ENCODE results near the gene GPR34. TPM values are rescaled to one million over a fixed set of nuclear protein-coding genes. Genes with fewer than 3 reads are reported as not detected.

Gene GPR34
- total and polyA plus RNA-seq, 2 donors (not counting 1 experiment from before 2014, with no cell fraction given), result 0.21 TPM; not detected in 1

DNA sequence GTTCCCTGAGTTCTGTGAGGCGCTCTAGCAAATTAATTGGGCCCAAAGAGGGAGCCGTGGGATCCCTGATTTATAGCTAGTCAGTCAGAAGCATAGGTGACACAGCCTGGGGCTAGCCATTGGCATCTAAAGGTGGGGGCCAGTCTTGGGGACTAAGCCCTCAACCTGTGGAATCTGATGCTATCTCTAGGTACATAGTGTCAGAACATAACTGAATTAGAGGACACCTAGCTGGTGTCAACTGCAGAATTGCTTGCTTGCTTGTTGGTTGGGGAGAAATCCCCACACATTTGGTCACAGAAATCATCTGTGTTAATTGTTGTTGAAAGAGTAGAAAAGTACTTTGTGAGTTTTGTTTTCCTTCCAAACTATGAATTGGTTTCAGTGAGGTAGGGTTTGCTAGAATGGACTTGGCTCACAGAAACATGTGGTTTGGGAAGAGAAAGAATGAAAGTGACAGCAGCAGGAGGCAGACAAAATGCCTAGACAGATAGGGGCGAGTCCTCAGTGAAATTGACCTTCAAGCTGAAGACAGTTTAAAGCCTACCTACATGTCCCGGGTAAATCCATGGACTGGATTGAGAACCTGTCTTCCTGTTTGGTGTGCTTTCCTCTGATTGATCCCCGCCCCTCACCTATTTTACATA, 22.4 kb downstream of the GPR34 start:
- ChIA-PET POLR2A (no interaction called here), CTCF (no interaction called here)
- H3K27ac ChIP-seq (ENCODE audit: low read length in 2 of 2), result no peak overlapping the region
- TF ChIP-seq, protein P1, sequence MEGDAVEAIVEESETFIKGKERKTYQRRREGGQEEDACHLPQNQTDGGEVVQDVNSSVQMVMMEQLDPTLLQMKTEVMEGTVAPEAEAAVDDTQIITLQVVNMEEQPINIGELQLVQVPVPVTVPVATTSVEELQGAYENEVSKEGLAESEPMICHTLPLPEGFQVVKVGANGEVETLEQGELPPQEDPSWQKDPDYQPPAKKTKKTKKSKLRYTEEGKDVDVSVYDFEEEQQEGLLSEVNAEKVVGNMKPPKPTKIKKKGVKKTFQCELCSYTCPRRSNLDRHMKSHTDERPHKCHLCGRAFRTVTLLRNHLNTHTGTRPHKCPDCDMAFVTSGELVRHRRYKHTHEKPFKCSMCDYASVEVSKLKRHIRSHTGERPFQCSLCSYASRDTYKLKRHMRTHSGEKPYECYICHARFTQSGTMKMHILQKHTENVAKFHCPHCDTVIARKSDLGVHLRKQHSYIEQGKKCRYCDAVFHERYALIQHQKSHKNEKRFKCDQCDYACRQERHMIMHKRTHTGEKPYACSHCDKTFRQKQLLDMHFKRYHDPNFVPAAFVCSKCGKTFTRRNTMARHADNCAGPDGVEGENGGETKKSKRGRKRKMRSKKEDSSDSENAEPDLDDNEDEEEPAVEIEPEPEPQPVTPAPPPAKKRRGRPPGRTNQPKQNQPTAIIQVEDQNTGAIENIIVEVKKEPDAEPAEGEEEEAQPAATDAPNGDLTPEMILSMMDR (IDR thresholded peaks at IDR 0.05), result no peak
- TF ChIP-seq EZH2 (IDR thresholded peaks at IDR 0.05; ENCODE audit: borderline replicate concordance, insufficient read depth, low read depth, low read length, poor library complexity, severe bottlenecking), result no peak
- H3K79me2 ChIP-seq (ENCODE audit: control insufficient read depth, insufficient read depth, low read length), result no peaks in the 10 kb centered on the region
- no peaks in the 10 kb centered on the region for H4K20me1 ChIP-seq (ENCODE audit: control insufficient read depth, insufficient read depth, low read length, poor library complexity, severe bottlenecking)
- H3K27me3 ChIP-seq (replicated peaks in 1 of 4; ENCODE audit: control extremely low read depth in 1 of 4, control insufficient read depth in 3 of 4, insufficient read depth in 4 of 4, low read length in 3 of 4), result no peaks in the 10 kb centered on the region
- H3K4me2 ChIP-seq (replicated peaks; ENCODE audit: low read depth, low read length, poor library complexity, severe bottlenecking), result no peak overlapping the region
- no peak overlapping the region for H3K4me3 Mint-ChIP-seq
- H3K9ac ChIP-seq (ENCODE audit: low read length), result no peak overlapping the region
- DNase-seq, result no peak
- no peak overlapping the region for H2AFZ ChIP-seq (ENCODE audit: insufficient read depth, low read depth, low read length, poor library complexity, severe bottlenecking)
- H3K4me1 ChIP-seq (ENCODE audit: control insufficient read depth in 2 of 2, insufficient read depth in 2 of 2, low read length in 2 of 2), result peaks cover 18 to 25% of the 10 kb centered on the region in 2 donors
- peaks cover 38% of the 10 kb centered on the region for H3K4me1 Mint-ChIP-seq
- no peak overlapping the region for H3K27ac Mint-ChIP-seq
- no peaks in the 10 kb centered on the region for H3K27me3 Mint-ChIP-seq
- H3K36me3 ChIP-seq (replicated peaks in 1 of 2; ENCODE audit: control extremely low read depth in 1 of 2, control insufficient read depth in 1 of 2, extremely low read depth in 1 of 2, insufficient read depth in 2 of 2, low read length in 1 of 2), result no peaks in the 10 kb centered on the region
- no peak overlapping the region for H3K4me3 ChIP-seq (ENCODE audit: control extremely low read depth in 1 of 5, extremely low read depth in 1 of 5, insufficient read depth in 1 of 5, low read depth in 2 of 5, low read length in 4 of 5)
- intact Hi-C loops (cut with micrococcal nuclease), result no loop called here
- ATAC-seq (ENCODE audit: low read depth), result no peak
- whole genome bisulfite sequencing (ENCODE audit: insufficient coverage), result 93% methylated on average over 3 of the region's 5 CpGs
- H3K9me3 ChIP-seq (ENCODE audit: control extremely low read depth in 1 of 3, control insufficient read depth in 2 of 3, insufficient read depth in 1 of 3, low read length in 2 of 3), result no peaks in the 10 kb centered on the region
- H3K9me3 Mint-ChIP-seq (ENCODE audit: insufficient read depth), result no peaks in the 10 kb centered on the region

DNA sequence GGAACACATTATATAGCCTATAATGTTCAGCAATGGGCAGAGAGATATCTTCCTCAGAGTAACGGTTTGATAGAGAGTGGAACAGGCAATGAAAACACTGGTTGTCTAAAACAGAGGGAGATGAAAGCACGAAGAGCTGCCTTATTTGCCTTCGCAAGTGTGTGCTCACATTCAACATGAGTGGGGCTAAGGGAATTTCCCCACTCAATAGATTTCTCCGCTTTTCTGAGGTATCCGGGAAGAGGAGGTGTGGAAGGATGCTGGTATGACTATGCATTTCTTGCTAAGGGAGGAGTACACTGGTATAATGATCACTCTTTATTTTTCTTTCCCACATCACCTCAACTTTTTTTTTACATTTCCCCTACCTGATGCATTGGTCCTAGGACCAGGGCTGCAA, 27.4 kb downstream of the GPR34 start:
- H3K4me2 ChIP-seq (replicated peaks; ENCODE audit: low read depth, low read length, poor library complexity, severe bottlenecking), result peak overlapping the region; percentile 36
- peaks cover 0 to 3% of the 10 kb centered on the region in 2 experiments for H3K36me3 ChIP-seq (replicated peaks in 1 of 2; ENCODE audit: control extremely low read depth in 1 of 2, control insufficient read depth in 1 of 2, extremely low read depth in 1 of 2, insufficient read depth in 2 of 2, low read length in 1 of 2)
- H3K4me3 ChIP-seq (ENCODE audit: control extremely low read depth in 1 of 5, extremely low read depth in 1 of 5, insufficient read depth in 1 of 5, low read depth in 2 of 5, low read length in 4 of 5), result no peak overlapping the region
- no CpG with 5 or more reads among the region's 5 CpGs for WGBS (ENCODE audit: insufficient coverage)
- H3K27me3 Mint-ChIP-seq, result no peaks in the 10 kb centered on the region
- CTCF ChIA-PET, result interaction anchor here (3.8 kb wide), 1 partner anchor 9 kb away, joined by 20 read pairs; no protein-coding TSS in a partner anchor
- DNase-seq (no peak), ATAC-seq (ENCODE audit: low read depth) (no peak)
- no peak overlapping the region for H3K27ac Mint-ChIP-seq
- H3K27ac ChIP-seq (ENCODE audit: low read length in 2 of 2), result no peak overlapping the region
- POLR2A ChIA-PET, result interaction anchor here (1.0 kb wide), 1 partner anchor 10 kb away, joined by 3 read pairs; no protein-coding TSS in a partner anchor
- no peak overlapping the region for H3K9ac ChIP-seq (ENCODE audit: low read length)
- no peaks in the 10 kb centered on the region for H4K20me1 ChIP-seq (ENCODE audit: control insufficient read depth, insufficient read depth, low read length, poor library complexity, severe bottlenecking)
- H3K9me3 Mint-ChIP-seq (ENCODE audit: insufficient read depth), result no peaks in the 10 kb centered on the region
- H3K4me1 Mint-ChIP-seq, result peaks cover 45% of the 10 kb centered on the region
- H3K79me2 ChIP-seq (ENCODE audit: control insufficient read depth, insufficient read depth, low read length), result no peaks in the 10 kb centered on the region
- peaks cover 0 to 22% (median 17%) of the 10 kb centered on the region in 3 donors for H3K9me3 ChIP-seq (ENCODE audit: control extremely low read depth in 1 of 3, control insufficient read depth in 2 of 3, insufficient read depth in 1 of 3, low read length in 2 of 3)
- no peaks in the 10 kb centered on the region for H3K27me3 ChIP-seq (replicated peaks in 1 of 4; ENCODE audit: control extremely low read depth in 1 of 4, control insufficient read depth in 3 of 4, insufficient read depth in 4 of 4, low read length in 3 of 4)
- peak overlapping the region; percentile 19 for H3K4me3 Mint-ChIP-seq
- peaks cover 27 to 52% of the 10 kb centered on the region in 2 donors for H3K4me1 ChIP-seq (ENCODE audit: control insufficient read depth in 2 of 2, insufficient read depth in 2 of 2, low read length in 2 of 2)
- TF ChIP-seq EZH2 (IDR thresholded peaks at IDR 0.05; ENCODE audit: borderline replicate concordance, insufficient read depth, low read depth, low read length, poor library complexity, severe bottlenecking), result no peak
- TF ChIP-seq, protein P1 (IDR thresholded peaks at IDR 0.05), result no peak
- intact Hi-C loops (cut with micrococcal nuclease), result no loop called here
- no peak overlapping the region for H2AFZ ChIP-seq (ENCODE audit: insufficient read depth, low read depth, low read length, poor library complexity, severe bottlenecking)

Measured in B cell (primary cell).